BE2C (cell line): ENCODE measurements around the gene PSD4.

ENCODE experiments used
- DNase-seq: peaks from one replicate; pipeline ENCODE4 v3.0.0-alpha.2; 2020
- H3K27me3 ChIP-seq: fragments of 250-450 bp; sonication (Bioruptor Pico); 2 replicates; pipeline ENCODE4 v1.5.1; 2020; ENCODE audit warnings: mild to moderate bottlenecking
- H3K36me3 ChIP-seq: fragments of 250-450 bp; sonication (Bioruptor Pico); 2 replicates; pipeline ENCODE4 v1.5.1; 2020; ENCODE audit warnings: mild to moderate bottlenecking
- H3K4me1 ChIP-seq: fragments of 250-450 bp; sonication (Bioruptor Pico); 2 replicates; pipeline ENCODE4 v1.5.1; 2020
- H3K4me3 ChIP-seq: 2 replicates; pipeline ENCODE4 v1.5.1; 2011; ENCODE audit warnings: low read depth, low read length
- H3K9me3 ChIP-seq: fragments of 250-450 bp; sonication (Bioruptor Pico); 2 replicates; pipeline ENCODE4 v1.5.1; 2020
- TF ChIP-seq, protein P1 (sequence below): IDR thresholded peaks from 2 replicates; pipeline ENCODE4 v1.5.1; 2012; ENCODE audit warnings: mild to moderate bottlenecking, low read depth, low read length

PSD4 gene

DNA sequence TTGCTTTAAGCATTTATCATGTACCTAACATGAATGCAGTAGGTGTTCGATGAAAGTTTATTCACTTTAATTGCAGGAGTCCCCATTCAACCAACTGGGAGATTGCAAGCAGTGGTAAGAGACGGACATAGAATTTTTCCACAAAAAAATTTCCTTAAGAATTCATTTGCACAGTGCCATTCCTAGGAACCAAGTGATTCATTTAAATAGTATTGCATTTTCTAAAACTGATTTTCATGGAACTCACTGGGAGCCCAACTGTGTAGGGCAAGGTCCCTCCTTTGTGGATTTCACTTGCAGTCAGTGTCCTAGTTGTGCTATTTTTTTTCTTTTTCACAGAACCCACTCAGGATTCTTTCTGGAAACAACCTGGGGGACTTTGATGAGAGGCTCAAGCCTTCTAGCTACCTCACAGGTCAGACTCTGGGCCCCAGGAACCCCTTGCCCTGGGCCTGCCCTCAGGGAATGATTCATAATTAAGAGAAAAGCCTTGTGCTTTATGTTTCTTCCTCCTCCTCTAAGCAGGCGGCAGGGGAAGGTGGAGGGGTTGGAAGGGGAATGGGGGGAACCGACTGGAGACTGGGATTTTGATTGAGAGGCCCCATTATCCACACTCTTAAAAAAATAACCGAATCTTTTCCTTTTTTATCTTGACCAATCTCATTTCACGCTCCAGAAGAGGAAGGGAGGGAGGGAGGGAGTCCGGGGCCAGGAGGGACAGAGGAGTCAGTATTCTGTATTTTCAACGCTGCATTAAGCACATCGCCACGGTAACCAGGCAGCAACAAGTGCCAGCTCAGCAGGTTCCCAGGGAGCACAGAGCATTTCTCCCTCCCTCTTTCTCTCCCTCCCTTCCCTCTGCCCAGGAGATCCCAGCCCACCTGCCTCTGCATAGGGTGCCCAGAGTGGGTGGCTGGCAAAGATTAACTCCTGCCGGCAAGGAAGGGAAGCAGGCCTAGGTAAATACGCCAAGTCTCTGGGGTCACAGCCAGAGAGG is 51.8 kb downstream of the PSD4 start:
- Histone ChIP-seq H3K36me3 (no peaks in the 10 kb centered on the region), H3K9me3 (no peaks in the 10 kb centered on the region), H3K27me3 (no peaks in the 10 kb centered on the region), H3K4me3 (no peak overlapping the region), H3K4me1 (no peaks in the 10 kb centered on the region)
- no peak for DNase-seq
- TF ChIP-seq, protein P1, sequence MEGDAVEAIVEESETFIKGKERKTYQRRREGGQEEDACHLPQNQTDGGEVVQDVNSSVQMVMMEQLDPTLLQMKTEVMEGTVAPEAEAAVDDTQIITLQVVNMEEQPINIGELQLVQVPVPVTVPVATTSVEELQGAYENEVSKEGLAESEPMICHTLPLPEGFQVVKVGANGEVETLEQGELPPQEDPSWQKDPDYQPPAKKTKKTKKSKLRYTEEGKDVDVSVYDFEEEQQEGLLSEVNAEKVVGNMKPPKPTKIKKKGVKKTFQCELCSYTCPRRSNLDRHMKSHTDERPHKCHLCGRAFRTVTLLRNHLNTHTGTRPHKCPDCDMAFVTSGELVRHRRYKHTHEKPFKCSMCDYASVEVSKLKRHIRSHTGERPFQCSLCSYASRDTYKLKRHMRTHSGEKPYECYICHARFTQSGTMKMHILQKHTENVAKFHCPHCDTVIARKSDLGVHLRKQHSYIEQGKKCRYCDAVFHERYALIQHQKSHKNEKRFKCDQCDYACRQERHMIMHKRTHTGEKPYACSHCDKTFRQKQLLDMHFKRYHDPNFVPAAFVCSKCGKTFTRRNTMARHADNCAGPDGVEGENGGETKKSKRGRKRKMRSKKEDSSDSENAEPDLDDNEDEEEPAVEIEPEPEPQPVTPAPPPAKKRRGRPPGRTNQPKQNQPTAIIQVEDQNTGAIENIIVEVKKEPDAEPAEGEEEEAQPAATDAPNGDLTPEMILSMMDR = no peak

- TF ChIP-seq, protein P1 = no peak
- H3K9me3 ChIP-seq = no peaks in the 10 kb centered on the region
- no peak for DNase-seq
- H3K4me1 ChIP-seq = no peaks in the 10 kb centered on the region
- no peaks in the 10 kb centered on the region for H3K36me3 ChIP-seq
- no peak overlapping the region for H3K4me3 ChIP-seq
- H3K27me3 ChIP-seq = no peaks in the 10 kb centered on the region
These were observed 52.7 kb downstream of the PSD4 start for GRCh38 chr2:113226462-113226861.

DNA sequence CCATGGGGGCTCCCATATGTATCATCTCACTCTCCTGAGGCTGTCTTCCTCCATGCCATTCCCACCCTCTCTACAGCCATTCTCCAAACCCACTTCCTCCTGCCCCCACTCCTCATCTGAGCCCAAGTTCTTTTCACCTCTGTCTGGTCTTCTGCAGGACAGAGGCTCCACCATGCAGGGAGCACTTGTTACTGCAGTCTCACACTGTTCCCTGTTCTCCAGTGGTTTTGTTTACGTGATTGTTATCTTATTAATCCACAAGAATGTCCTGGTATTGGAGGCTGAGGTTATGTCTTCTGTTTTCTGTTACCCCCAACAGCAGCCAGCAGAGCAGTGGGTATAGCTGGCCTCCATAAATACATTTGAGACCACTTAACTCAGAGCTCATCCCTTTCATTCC is 53.5 kb downstream of the PSD4 start:
- Histone ChIP-seq H3K9me3 (no peaks in the 10 kb centered on the region), H3K36me3 (no peaks in the 10 kb centered on the region), H3K4me1 (no peaks in the 10 kb centered on the region), H3K4me3 (no peak overlapping the region), H3K27me3 (no peaks in the 10 kb centered on the region)
- no peak for DNase-seq
- TF ChIP-seq, protein P1 = no peak

DNA sequence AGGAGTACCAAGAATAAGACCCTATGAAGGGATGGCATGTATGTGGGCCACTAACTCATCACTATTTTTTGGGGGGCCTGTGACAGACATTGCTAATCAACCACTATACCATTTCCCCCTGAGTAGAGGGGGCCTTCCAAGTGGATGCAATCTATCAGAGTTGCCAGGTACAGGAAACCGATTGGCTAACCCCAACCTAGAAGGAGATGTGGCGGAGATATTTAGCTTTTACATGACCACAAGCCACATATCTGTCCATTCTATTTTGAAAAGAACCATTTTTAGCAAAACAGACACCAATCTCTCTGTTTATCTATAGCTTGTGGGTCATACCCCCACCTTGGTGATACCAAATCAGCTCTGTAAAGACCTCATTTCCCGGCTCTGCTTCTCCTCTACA is 53.9 kb downstream of the PSD4 start:
- Histone ChIP-seq H3K4me3 (no peak overlapping the region), H3K9me3 (no peaks in the 10 kb centered on the region), H3K36me3 (no peaks in the 10 kb centered on the region), H3K4me1 (no peaks in the 10 kb centered on the region), H3K27me3 (no peaks in the 10 kb centered on the region)
- TF ChIP-seq, protein P1 = no peak
- no peak for DNase-seq

DNA sequence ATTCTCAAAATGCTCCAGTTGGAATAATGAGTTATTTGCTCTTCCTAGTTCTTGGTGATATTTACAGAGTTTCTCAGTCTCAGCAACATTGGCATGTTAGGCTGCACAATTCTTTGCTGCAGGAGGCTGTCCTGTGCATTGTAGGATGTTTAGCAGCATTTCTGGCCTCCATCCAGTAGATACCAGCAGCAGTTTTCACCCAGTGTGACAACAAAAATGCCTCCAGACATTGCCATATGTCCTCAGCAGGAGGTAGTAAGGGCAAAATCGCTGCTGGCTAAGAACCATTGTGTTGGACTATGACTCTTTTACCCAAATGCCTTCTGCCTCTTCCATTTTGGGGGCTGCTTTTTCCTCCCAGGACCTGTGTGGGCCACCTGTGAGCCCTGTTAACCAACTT is 54.6 kb downstream of the PSD4 start:
- Histone ChIP-seq H3K27me3 (no peaks in the 10 kb centered on the region), H3K36me3 (no peaks in the 10 kb centered on the region), H3K4me1 (no peaks in the 10 kb centered on the region), H3K4me3 (no peak overlapping the region), H3K9me3 (no peaks in the 10 kb centered on the region)
- TF ChIP-seq, protein P1 = no peak
- no peak for DNase-seq
